Hepatocyte (in vitro differentiated cells): ENCODE results near the gene PDLIM4. TPM values are rescaled to one million over a fixed set of nuclear protein-coding genes. Genes with fewer than 3 reads are reported as not detected.

Experiments
- DNase-seq: peaks from one replicate; pipeline ENCODE4 v3.0.0-alpha.2; 2016; ENCODE audit warnings: low spot score
- H2AFZ ChIP-seq: fragments of 200-600 bp; sonication (generic); 2 replicates; pipeline ENCODE4 v1.6.0; 2016; ENCODE audit warnings: antibody characterized with exemption, mild to moderate bottlenecking
- H3K27ac ChIP-seq: fragments of 200-600 bp; sonication (generic); 2 replicates; pipeline ENCODE4 v1.5.1; 2016; ENCODE audit warnings: mild to moderate bottlenecking
- H3K27me3 ChIP-seq: fragments of 200-600 bp; sonication (generic); 2 replicates; pipeline ENCODE4 v1.6.1; 2016
- H3K36me3 ChIP-seq: fragments of 200-600 bp; sonication (generic); replicated peaks from 2 replicates; pipeline ENCODE4 v1.5.1; 2016; ENCODE audit warnings: low read depth; ENCODE audit not compliant: insufficient read depth
- H3K4me1 ChIP-seq: fragments of 200-600 bp; sonication (generic); 2 replicates; pipeline ENCODE4 v1.5.1; 2016; ENCODE audit warnings: mild to moderate bottlenecking, moderate library complexity; ENCODE audit not compliant: insufficient read depth
- H3K4me2 ChIP-seq: fragments of 200-600 bp; sonication (generic); 2 replicates; pipeline ENCODE4 v1.6.0; 2016
- H3K4me3 ChIP-seq: fragments of 200-600 bp; sonication (generic); 2 replicates; pipeline ENCODE4 v1.5.1; 2016; ENCODE audit warnings: mild to moderate bottlenecking
- H3K79me2 ChIP-seq: fragments of 200-600 bp; sonication (generic); 2 replicates; pipeline ENCODE4 v1.6.0; 2017; ENCODE audit warnings: mild to moderate bottlenecking
- H3K9me2 ChIP-seq: fragments of 200-600 bp; sonication (generic); replicated peaks from 2 replicates; pipeline ENCODE4 v1.6.0; 2017; ENCODE audit warnings: mild to moderate bottlenecking; ENCODE audit not compliant: insufficient read depth
- H3K9me3 ChIP-seq: fragments of 200-600 bp; sonication (generic); 2 replicates; pipeline ENCODE4 v1.5.1; 2016; ENCODE audit warnings: low read depth, mild to moderate bottlenecking
- H4K20me1 ChIP-seq: fragments of 200-600 bp; sonication (generic); 2 replicates; pipeline ENCODE4 v1.6.0; 2016; ENCODE audit warnings: mild to moderate bottlenecking; ENCODE audit not compliant: insufficient read depth, poor library complexity, severe bottlenecking
- CTCF ChIP-seq: fragments of 200-600 bp; sonication (generic); IDR thresholded peaks from 2 replicates; pipeline ENCODE4 v1.5.1; 2016; ENCODE audit warnings: antibody characterized with exemption, mild to moderate bottlenecking; ENCODE audit not compliant: poor library complexity
- EZH2 ChIP-seq: fragments of 200-600 bp; sonication (generic); IDR thresholded peaks from 2 replicates; pipeline ENCODE4 v1.6.1; 2016; ENCODE audit warnings: antibody characterized with exemption, mild to moderate bottlenecking, borderline replicate concordance
- EZH2phosphoT487 ChIP-seq: fragments of 200-600 bp; sonication (generic); IDR thresholded peaks from one replicate; pipeline ENCODE4 v1.6.1; 2018; ENCODE audit warnings: antibody characterized with exemption, mild to moderate bottlenecking, low read depth, moderate library complexity; ENCODE audit not compliant: unreplicated experiment, severe bottlenecking
- WGBS: methylation state at CpG from one replicate; pipeline ENCODE4 v1.1.6; 2016; ENCODE audit warnings: low lambda C conversion rate; ENCODE audit errors: missing lambda C conversion rate; 5-methylcytosine and 5-hydroxymethylcytosine counted together
- polyA plus RNA-seq: library from polyadenylated mRNA; unstranded; fragments of >200 nt; fragmentation: Nextera tagmentation; extraction: Ambion mirVana; gene quantifications from 2 replicates; pipeline ENCODE4 v1.2.1, GENCODE V29; 2016
- total RNA-seq: library from RNA; depleted of rRNA; stranded (reverse); fragments of >200 nt; gene quantifications from 2 replicates; pipeline ENCODE4 v1.2.3, GENCODE V29; 2014

PDLIM4 gene
- total and polyA plus RNA-seq, 2 experiments from 2014 or later, result 16.4 to 102 TPM

GRCh38 chr5:132293992-132294727 is 36.7 kb downstream of the PDLIM4 start, which contains the start of gene SLC22A4:
SLC22A4 (plus strand) TSS chr5:132294394; CDS start chr5:132294617, 223 bp downstream.
- no peaks in the 10 kb centered on the region for H4K20me1 ChIP-seq
- no peaks in the 10 kb centered on the region for H3K27me3 ChIP-seq
- H3K9me3 ChIP-seq, result no peaks in the 10 kb centered on the region
- H3K4me3 ChIP-seq, result peak within 1 kb of the TSS; percentile 42
- no peaks in the 10 kb centered on the region for H3K36me3 ChIP-seq
- peak within 1 kb of the TSS; percentile 94 for H3K4me2 ChIP-seq
- H2AFZ ChIP-seq, result peak within 1 kb of the TSS; percentile 87
- TF ChIP-seq EZH2phosphoT487 (no peak), EZH2 (no peak), CTCF (no peak)
- WGBS, result 1% methylated on average over 58 of the region's 63 CpGs
- H3K4me1 ChIP-seq, result peaks cover 9% of the 10 kb centered on the region
- peak within 1 kb of the TSS; percentile 98 for H3K27ac ChIP-seq
- H3K79me2 ChIP-seq, result peaks cover 9% of the 10 kb centered on the region
- no peaks in the 10 kb centered on the region for H3K9me2 ChIP-seq
- peak; percentile 95 for DNase-seq

GRCh38 chr5:132294728-132295504 is 37.4 kb downstream of the PDLIM4 start:
- TF ChIP-seq CTCF (no peak), EZH2 (no peak), EZH2phosphoT487 (no peak)
- Histone ChIP-seq H3K79me2 (peaks cover 9% of the 10 kb centered on the region), H3K27ac (peak overlapping the region; percentile 98), H3K4me1 (peaks cover 9% of the 10 kb centered on the region), H3K9me2 (no peaks in the 10 kb centered on the region), H3K36me3 (no peaks in the 10 kb centered on the region), H3K4me3 (peak overlapping the region; percentile 42), H2AFZ (peak overlapping the region; percentile 57), H4K20me1 (no peaks in the 10 kb centered on the region), H3K27me3 (no peaks in the 10 kb centered on the region), H3K9me3 (no peaks in the 10 kb centered on the region), H3K4me2 (peak overlapping the region; percentile 94)
- peak; percentile 86 for DNase-seq
- 3% methylated on average over 35 of the region's 50 CpGs for WGBS

- Histone ChIP-seq H3K27me3 (no peaks in the 10 kb centered on the region), H3K79me2 (peaks cover 9% of the 10 kb centered on the region), H2AFZ (no peak overlapping the region), H3K9me2 (no peaks in the 10 kb centered on the region), H3K4me2 (peak overlapping the region; percentile 94), H3K9me3 (no peaks in the 10 kb centered on the region), H3K27ac (no peak overlapping the region), H3K4me3 (no peak overlapping the region), H3K4me1 (peaks cover 9% of the 10 kb centered on the region), H3K36me3 (no peaks in the 10 kb centered on the region), H4K20me1 (no peaks in the 10 kb centered on the region)
- no peak for DNase-seq
- WGBS, result 92% methylated on average over 8 of the region's 8 CpGs
- TF ChIP-seq CTCF, result no peak
- no peak for TF ChIP-seq EZH2
- TF ChIP-seq EZH2phosphoT487, result no peak
These were observed 38.3 kb downstream of the PDLIM4 start for GRCh38 chr5:132295505-132296411.
